ENCODE measurements around the gene SPATS2L.

DNA sequence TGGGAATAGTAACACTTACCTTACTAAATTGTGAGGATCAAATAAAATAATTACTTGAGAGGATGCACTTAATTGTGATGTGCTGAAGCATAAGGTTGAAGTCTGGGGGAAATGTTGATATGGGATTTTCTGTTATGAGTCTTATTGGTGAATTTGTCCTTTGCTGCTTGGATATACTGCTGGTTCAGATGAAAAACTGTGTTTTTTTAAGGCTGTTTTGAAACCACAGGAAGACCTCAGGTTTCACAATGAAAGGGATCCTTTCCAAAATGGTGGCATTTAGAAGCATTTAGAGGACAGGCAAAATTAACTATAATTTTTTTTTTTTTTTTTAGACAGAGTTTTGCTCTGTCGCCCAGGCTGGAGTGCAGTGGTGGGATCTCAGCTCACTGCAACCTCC lies 34.9 kb downstream of the SPATS2L start:
- TF ChIP-seq, protein P1, sequence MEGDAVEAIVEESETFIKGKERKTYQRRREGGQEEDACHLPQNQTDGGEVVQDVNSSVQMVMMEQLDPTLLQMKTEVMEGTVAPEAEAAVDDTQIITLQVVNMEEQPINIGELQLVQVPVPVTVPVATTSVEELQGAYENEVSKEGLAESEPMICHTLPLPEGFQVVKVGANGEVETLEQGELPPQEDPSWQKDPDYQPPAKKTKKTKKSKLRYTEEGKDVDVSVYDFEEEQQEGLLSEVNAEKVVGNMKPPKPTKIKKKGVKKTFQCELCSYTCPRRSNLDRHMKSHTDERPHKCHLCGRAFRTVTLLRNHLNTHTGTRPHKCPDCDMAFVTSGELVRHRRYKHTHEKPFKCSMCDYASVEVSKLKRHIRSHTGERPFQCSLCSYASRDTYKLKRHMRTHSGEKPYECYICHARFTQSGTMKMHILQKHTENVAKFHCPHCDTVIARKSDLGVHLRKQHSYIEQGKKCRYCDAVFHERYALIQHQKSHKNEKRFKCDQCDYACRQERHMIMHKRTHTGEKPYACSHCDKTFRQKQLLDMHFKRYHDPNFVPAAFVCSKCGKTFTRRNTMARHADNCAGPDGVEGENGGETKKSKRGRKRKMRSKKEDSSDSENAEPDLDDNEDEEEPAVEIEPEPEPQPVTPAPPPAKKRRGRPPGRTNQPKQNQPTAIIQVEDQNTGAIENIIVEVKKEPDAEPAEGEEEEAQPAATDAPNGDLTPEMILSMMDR (IDR thresholded peaks at IDR 0.05) = no peak
- TF ChIP-seq POLR2A (IDR thresholded peaks at IDR 0.05) = no peak
